Body of pancreas (tissue), 4 donors: Measurements from ENCODE around the gene BCKDK. TPM values are rescaled to one million over a fixed set of nuclear protein-coding genes. Genes with fewer than 3 reads are reported as not detected.

Source experiments
- ATAC-seq: fragments of 150-250 bp; one replicate; pipeline ENCODE4 v1.9.1; 2016
- DNase-seq, 4 donors: peaks; one replicate each; pipeline ENCODE4 v3.0.0-alpha.2; 2019
- H3K27ac ChIP-seq, 4 donors: fragments of 200-600 bp; sonication (generic); 1 replicate in 3 of 4; 2 replicates in 1 of 4; pipeline versions ENCODE4 v1.5.1 to v1.6.1; 2016 to 2019; ENCODE audit warnings: mild to moderate bottlenecking in 1 of 4, mixed read lengths in 1 of 4, moderate library complexity in 1 of 4
- H3K27me3 ChIP-seq, 2 donors: fragments of 200-600 bp; sonication (generic); one replicate each; pipeline ENCODE4 v1.6.0; 2016; ENCODE audit warnings: mild to moderate bottlenecking in 1 of 2
- H3K36me3 ChIP-seq, 2 donors: fragments of 200-600 bp; sonication (generic); replicated peaks in 1 of 2; 2 replicates each; pipeline ENCODE4 v1.5.1; 2016; ENCODE audit warnings: low read depth in 2 of 2; ENCODE audit not compliant: insufficient read depth in 1 of 2
- H3K4me1 ChIP-seq: fragments of 200-600 bp; sonication (generic); one replicate; pipeline ENCODE4 v1.6.0; 2016
- H3K4me3 ChIP-seq, 2 donors: fragments of 200-600 bp; sonication (generic); 1 replicate in 1 of 2; 2 replicates in 1 of 2; pipeline ENCODE4 v1.5.1; 2016 to 2019
- H3K9me3 ChIP-seq, 3 donors: fragments of 200-600 bp; sonication (generic); 1 replicate in 2 of 3; 2 replicates in 1 of 3; pipeline ENCODE4 v1.5.1; 2016
- CTCF ChIP-seq, 7 experiments: fragments of 450-650 bp in 4 of 7; fragments of 200-600 bp in 3 of 7; sonication (generic) in 3 of 7; IDR thresholded peaks; one replicate each; pipeline ENCODE4 v1.5.1; 2016 to 2019; ENCODE audit warnings: antibody characterized with exemption in 7 of 7
- POLR2A ChIP-seq, 3 donors: fragments of 450-650 bp; IDR thresholded peaks; one replicate each; pipeline ENCODE4 v1.6.1; 2016; ENCODE audit warnings: antibody characterized with exemption in 3 of 3, mild to moderate bottlenecking in 2 of 3
- WGBS, 2 donors: methylation state at CpG; one replicate each; pipeline ENCODE4 v1.1.5; 2017; 5-methylcytosine and 5-hydroxymethylcytosine counted together
- intact Hi-C: fragments of 100-400 bp; cut with DNase I; formaldehyde crosslinking; loops from one replicate; pipeline ENCODE4 v1.15.1; 2023
- total RNA-seq, 2 donors: library from RNA; depleted of rRNA; stranded (reverse); fragments of >200 nt; gene quantifications; one replicate each; pipeline ENCODE4 v1.1.0, GENCODE V29; 2016

Gene BCKDK
- total RNA-seq, 2 donors from 2014 or later: 33.9 to 61.7 TPM

GRCh38 chr16:31072540-31073141, 35.5 kb upstream of the BCKDK start:
- TF ChIP-seq POLR2A (IDR thresholded peaks at IDR 0.05) (no peak), CTCF (IDR thresholded peaks at IDR 0.05) (no peak)
- no peaks in the 10 kb centered on the region for H3K27me3 ChIP-seq
- 2 to 5% methylated on average over 14 to 27 of the region's 27 CpGs for WGBS, 2 donors
- DNase-seq: no peak
- H3K36me3 ChIP-seq: peaks cover 0 to 7% of the 10 kb centered on the region in 2 donors
- H3K27ac ChIP-seq: peak overlapping the region; percentile 88 to 93 (median 90)
- H3K9me3 ChIP-seq: no peaks in the 10 kb centered on the region
- intact Hi-C loops: loop anchor here (10.0 kb wide), 1 partner anchor 72 kb away; no protein-coding TSS in a partner anchor
- no peak for ATAC-seq
- H3K4me1 ChIP-seq: peaks cover 25% of the 10 kb centered on the region
- H3K4me3 ChIP-seq: peak overlapping the region; percentile 61 to 99

- DNase-seq (peak; percentile 89 to 94 (median 92)), ATAC-seq (peak; percentile 88)
- H3K9me3 ChIP-seq: no peaks in the 10 kb centered on the region
- H3K27me3 ChIP-seq: no peaks in the 10 kb centered on the region
- no peak for TF ChIP-seq POLR2A (IDR thresholded peaks at IDR 0.05)
- peak in 2 of 7 experiments; percentile 3 to 4 for TF ChIP-seq CTCF (IDR thresholded peaks at IDR 0.05)
- 1% methylated on average over 20 to 83 of the region's 83 CpGs for WGBS, 2 donors
- peak overlapping the region; percentile 61 to 99 for H3K4me3 ChIP-seq
- peak overlapping the region; percentile 88 to 93 (median 90) for H3K27ac ChIP-seq
- peaks cover 6 to 14% of the 10 kb centered on the region in 2 donors for H3K36me3 ChIP-seq
- intact Hi-C loops: loop anchor here (10.0 kb wide), 1 partner anchor 71 kb away; no protein-coding TSS in a partner anchor
- H3K4me1 ChIP-seq: peaks cover 25% of the 10 kb centered on the region
Measured at GRCh38 chr16:31073142-31073969, 34.8 kb upstream of the BCKDK start.

- ATAC-seq: peak; percentile 95
- intact Hi-C loops: loop anchor here (10.0 kb wide), 1 partner anchor 71 kb away; no protein-coding TSS in a partner anchor
Measured at GRCh38 chr16:31073970-31074813, 34.0 kb upstream of the BCKDK start, which contains the start of the genes ZNF646 and ZNF668. Gene ZNF646, plus strand, starts transcription at chr16:31074422. Its CDS starts 1,903 bp downstream, at chr16:31076325. Gene ZNF668, minus strand, starts transcription at chr16:31074240. Its CDS starts 9,781 bp downstream, at chr16:31064459.

More at GRCh38 chr16:31073970-31074813, 34.0 kb upstream of the BCKDK start, which contains the start of the genes ZNF646 and ZNF668:
- peaks cover 8 to 21% of the 10 kb centered on the region in 2 donors for H3K36me3 ChIP-seq
- WGBS, 2 donors: 0% methylated on average over 46 to 48 of the region's 48 CpGs
- peaks cover 25% of the 10 kb centered on the region for H3K4me1 ChIP-seq
- peak within 1 kb of the TSS; percentile 64 to 99 for H3K4me3 ChIP-seq
- no peaks in the 10 kb centered on the region for H3K9me3 ChIP-seq
- H3K27ac ChIP-seq: peak within 1 kb of the TSS; percentile 88 to 93 (median 90)
- DNase-seq: peak; percentile 98 to 99 (median 98)
- TF ChIP-seq CTCF (IDR thresholded peaks at IDR 0.05): peak in 1 of 7 experiments; percentile 1
- peak; percentile 54 to 88 (median 86) for TF ChIP-seq POLR2A (IDR thresholded peaks at IDR 0.05)
- H3K27me3 ChIP-seq: no peaks in the 10 kb centered on the region
